Common myeloid progenitor, CD34-positive (primary cell): ENCODE results near the gene BACH1.

Source experiments
- CTCF ChIA-PET: fragments of 350-600 bp; sonication (Branson Sonifier 250); formaldehyde crosslinking; loops from one replicate; lab custom pipeline; 2021; ENCODE audit warnings: antibody characterized with exemption; lab: Charles Lee
- POLR2A ChIA-PET: fragments of 350-600 bp; sonication (Branson Sonifier 250); formaldehyde crosslinking; loops from one replicate; lab custom pipeline; 2021; ENCODE audit warnings: antibody characterized with exemption; lab: Charles Lee
- DNase-seq, 3 donors: peaks; one replicate each; pipeline versions ENCODE4 v3.0.0 to v3.0.0-alpha.2; 2013
- H3K27ac ChIP-seq, 2 experiments: 1 replicate in 1 of 2; 2 replicates in 1 of 2; pipeline ENCODE4 v1.7.0; 2013; ENCODE audit warnings: inconsistent platforms in 2 of 2, low read length in 2 of 2, mild to moderate bottlenecking in 2 of 2, low read depth in 1 of 2, moderate library complexity in 1 of 2; ENCODE audit not compliant: severe bottlenecking in 2 of 2, insufficient read depth in 1 of 2, poor library complexity in 1 of 2
- H3K27me3 ChIP-seq, 5 experiments: replicated peaks in 2 of 5; 1 replicate in 3 of 5; 2 replicates in 2 of 5; pipeline versions ENCODE4 v1.6.1 to v1.7.0; 2013; ENCODE audit warnings: low read length in 4 of 5, mild to moderate bottlenecking in 2 of 5, moderate library complexity in 2 of 5, inconsistent platforms in 1 of 5; ENCODE audit not compliant: insufficient read depth in 5 of 5, control insufficient read depth in 4 of 5
- H3K36me3 ChIP-seq, 4 experiments: 1 replicate in 2 of 4; 2 replicates in 2 of 4; pipeline versions ENCODE4 v1.6.1 to v1.7.0; 2013; ENCODE audit warnings: low read length in 3 of 4, control low read depth in 1 of 4, mild to moderate bottlenecking in 1 of 4; ENCODE audit not compliant: control insufficient read depth in 4 of 4, insufficient read depth in 4 of 4
- H3K4me1 ChIP-seq, 4 experiments: 1 replicate in 3 of 4; 2 replicates in 1 of 4; pipeline versions ENCODE4 v1.6.1 to v1.7.1; 2013; ENCODE audit warnings: low read length in 3 of 4, mild to moderate bottlenecking in 3 of 4, control low read depth in 1 of 4, inconsistent platforms in 1 of 4, moderate library complexity in 1 of 4; ENCODE audit not compliant: control insufficient read depth in 4 of 4, insufficient read depth in 4 of 4; ENCODE audit errors: control extremely low read depth in 1 of 4
- H3K4me3 ChIP-seq, 7 experiments: 1 replicate in 4 of 7; 2 replicates in 3 of 7; pipeline versions ENCODE4 v1.5.1 to v1.7.0; 2013; ENCODE audit warnings: mild to moderate bottlenecking in 7 of 7, low read length in 6 of 7, moderate library complexity in 6 of 7, inconsistent platforms in 2 of 7, low read depth in 2 of 7, control low read depth in 1 of 7; ENCODE audit not compliant: insufficient read depth in 4 of 7, control insufficient read depth in 1 of 7; ENCODE audit errors: extremely low read depth in 1 of 7
- H3K9me3 ChIP-seq, 5 experiments: 1 replicate in 4 of 5; 2 replicates in 1 of 5; pipeline versions ENCODE4 v1.6.1 to v1.7.1; 2013; ENCODE audit warnings: low read length in 4 of 5, mild to moderate bottlenecking in 2 of 5, inconsistent platforms in 1 of 5, low read depth in 1 of 5, moderate library complexity in 1 of 5; ENCODE audit not compliant: control insufficient read depth in 4 of 5, insufficient read depth in 2 of 5; ENCODE audit errors: control extremely low read depth in 1 of 5
- WGBS: methylation state at CpG from one replicate; pipeline ENCODE4 v1.1.5; 2013; ENCODE audit not compliant: insufficient coverage; 5-methylcytosine and 5-hydroxymethylcytosine counted together

The BACH1 gene

GRCh38 chr21:29257701-29258100, 41.0 kb upstream of the BACH1 start:
- ChIA-PET CTCF (interaction anchor here (1.3 kb wide), 1 partner anchor 18 kb away, joined by 3 read pairs; no protein-coding TSS in a partner anchor), POLR2A (no interaction called here)
- Histone ChIP-seq H3K9me3 (peaks cover 2 to 12% (median 5%) of the 10 kb centered on the region in 5 experiments), H3K27me3 (no peaks in the 10 kb centered on the region), H3K36me3 (no peaks in the 10 kb centered on the region), H3K27ac (no peak overlapping the region), H3K4me1 (peaks cover 0 to 13% (median 7%) of the 10 kb centered on the region in 4 experiments), H3K4me3 (no peak overlapping the region)
- no peak for DNase-seq
- WGBS, result no CpG with 5 or more reads among the region's 2 CpGs

- no peak overlapping the region for H3K4me3 ChIP-seq
- no peak for DNase-seq
- WGBS, result 94% methylated on average over 5 of the region's 5 CpGs
Measured at GRCh38 chr21:29258626-29259338, 39.9 kb upstream of the BACH1 start.

GRCh38 chr21:29260461-29260860, 38.3 kb upstream of the BACH1 start:
- Histone ChIP-seq H3K36me3 (no peaks in the 10 kb centered on the region), H3K4me3 (no peak overlapping the region), H3K4me1 (peaks cover 0 to 13% (median 7%) of the 10 kb centered on the region in 4 experiments), H3K27me3 (no peaks in the 10 kb centered on the region), H3K27ac (no peak overlapping the region), H3K9me3 (no peaks in the 10 kb centered on the region)
- no CpG with 5 or more reads among the region's 2 CpGs for WGBS
- ChIA-PET CTCF (interaction anchor here (1.2 kb wide), 1 partner anchor 38 kb away, joined by 3 read pairs; no protein-coding TSS in a partner anchor), POLR2A (no interaction called here)
- DNase-seq, result no peak

More at GRCh38 chr21:29258626-29259338, 39.9 kb upstream of the BACH1 start:
- Histone ChIP-seq H3K27me3 (no peaks in the 10 kb centered on the region), H3K36me3 (no peaks in the 10 kb centered on the region), H3K27ac (no peak overlapping the region), H3K9me3 (peaks cover 0 to 7% (median 2%) of the 10 kb centered on the region in 5 experiments), H3K4me1 (peaks cover 0 to 13% (median 7%) of the 10 kb centered on the region in 4 experiments)
- POLR2A ChIA-PET, result no interaction called here
- CTCF ChIA-PET, result interaction anchor here (1.3 kb wide), 1 partner anchor 17 kb away, joined by 3 read pairs; no protein-coding TSS in a partner anchor

GRCh38 chr21:29261555-29262540, 36.9 kb upstream of the BACH1 start:
- no peak overlapping the region for H3K4me3 ChIP-seq
- CTCF ChIA-PET, result interaction anchor here (1.2 to 1.5 kb wide), 2 partner anchors 14 to 36 kb away, joined by 3 to 4 read pairs; no protein-coding TSS in a partner anchor
- 88% methylated on average over 1 of the region's 7 CpGs for WGBS
- no peaks in the 10 kb centered on the region for H3K9me3 ChIP-seq
- no peaks in the 10 kb centered on the region for H3K36me3 ChIP-seq
- no peaks in the 10 kb centered on the region for H3K4me1 ChIP-seq
- no peaks in the 10 kb centered on the region for H3K27me3 ChIP-seq
- H3K27ac ChIP-seq, result no peak overlapping the region
- POLR2A ChIA-PET, result no interaction called here
- DNase-seq, result no peak

GRCh38 chr21:29264721-29265120, 34.0 kb upstream of the BACH1 start:
- ChIA-PET CTCF (no interaction called here), POLR2A (no interaction called here)
- H3K27ac ChIP-seq, result no peak overlapping the region
- no peaks in the 10 kb centered on the region for H3K4me1 ChIP-seq
- no peak overlapping the region for H3K4me3 ChIP-seq
- DNase-seq, result no peak
- WGBS, result no CpG with 5 or more reads among the region's 1 CpG
- H3K36me3 ChIP-seq, result no peaks in the 10 kb centered on the region
- H3K27me3 ChIP-seq, result no peaks in the 10 kb centered on the region
- H3K9me3 ChIP-seq, result no peaks in the 10 kb centered on the region

- no peak overlapping the region for H3K27ac ChIP-seq
- DNase-seq, result no peak
- H3K36me3 ChIP-seq, result no peaks in the 10 kb centered on the region
- H3K27me3 ChIP-seq, result no peaks in the 10 kb centered on the region
- ChIA-PET POLR2A (no interaction called here), CTCF (interaction anchor here (1.2 kb wide), 1 partner anchor 70 kb away, joined by 3 read pairs; no protein-coding TSS in a partner anchor)
- no peaks in the 10 kb centered on the region for H3K4me1 ChIP-seq
- WGBS, result 95% methylated on average over 4 of the region's 6 CpGs
- H3K9me3 ChIP-seq, result no peaks in the 10 kb centered on the region
- H3K4me3 ChIP-seq, result no peak overlapping the region
Measured at GRCh38 chr21:29265690-29266479, 32.8 kb upstream of the BACH1 start.
